Measurements from ENCODE around the gene PPA1.
"Not testable (repeated sequence)": the region's sequence is repeated elsewhere in the genome, so short reads cannot be mapped to it uniquely, and the experiment has no call there.

PPA1 gene

DNA sequence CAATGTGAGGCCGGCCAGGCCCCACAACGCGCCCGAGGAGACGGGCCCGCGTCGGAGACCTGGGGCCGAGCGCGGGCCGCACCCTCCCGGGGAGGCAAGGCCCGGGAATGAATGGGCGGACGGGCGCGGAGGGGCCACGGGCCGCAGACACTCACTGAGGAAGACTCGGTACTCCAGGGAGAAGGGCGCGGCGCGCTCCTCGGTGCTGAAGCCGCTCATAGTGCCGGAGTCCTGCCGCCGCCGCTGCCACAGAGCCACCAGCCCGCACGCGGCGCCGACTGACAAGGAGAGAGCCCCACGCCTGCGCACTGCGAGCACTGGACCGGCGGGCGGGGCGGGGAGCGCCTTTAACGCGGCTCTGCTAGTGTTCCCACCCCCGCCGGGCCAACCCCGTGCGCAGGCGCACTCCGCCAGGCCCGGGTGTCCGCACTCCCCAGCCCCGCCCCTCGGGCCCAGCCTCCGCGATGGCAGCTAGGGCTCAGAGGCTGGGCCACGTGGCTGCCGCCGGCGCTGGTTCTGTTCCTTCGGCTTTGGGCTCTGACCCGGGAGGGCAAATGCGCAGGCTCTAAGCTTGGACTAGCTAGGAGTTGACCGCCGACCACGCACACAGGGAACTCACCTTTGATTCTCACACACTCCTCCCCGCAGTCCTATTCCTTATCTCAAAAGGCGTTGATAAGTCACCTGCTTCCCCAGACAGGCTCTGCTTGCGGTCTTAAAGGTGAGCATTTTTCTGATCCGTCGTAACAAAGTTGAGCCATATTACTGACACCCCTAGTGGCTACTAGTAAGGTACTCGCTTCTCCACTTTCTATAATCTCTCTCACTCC, at the start of gene PPA1:
Gene PPA1 (minus strand): TSS at position 321 of the 830 bp plus-strand sequence. CDS start 102 bp downstream, at position 219.
- DNase-seq: peak; percentile 74

- DNase-seq: no peak
These were observed 48.4 kb upstream of the PPA1 start for GRCh38 chr10:70281609-70282008.

DNA sequence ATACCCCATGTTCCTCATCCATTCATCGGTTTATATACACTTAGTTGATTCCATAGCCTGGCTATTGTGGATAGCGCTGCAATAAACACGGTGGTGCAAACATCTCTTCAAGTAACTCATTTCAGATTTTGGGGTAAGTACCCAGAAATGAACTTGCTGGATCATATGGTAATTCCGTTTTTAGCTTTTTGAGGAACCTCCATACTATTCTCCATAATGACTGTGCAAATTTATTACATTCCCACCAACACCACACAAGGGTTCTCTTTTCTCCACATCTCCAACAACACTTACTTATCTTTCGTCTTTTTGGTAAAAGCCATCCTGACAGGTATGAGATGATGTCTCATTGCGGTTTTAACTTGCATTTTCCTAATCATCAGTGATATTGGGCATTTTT, 46.9 kb upstream of the PPA1 start:
- DNase-seq: no peak

GRCh38 chr10:70277396-70278030, 44.3 kb upstream of the PPA1 start:
- DNase-seq: no peak

GRCh38 chr10:70274643-70275042, 41.4 kb upstream of the PPA1 start:
- DNase-seq: no peak

- DNase-seq: no peak
These were observed 39.7 kb upstream of the PPA1 start for GRCh38 chr10:70272925-70273316.

GRCh38 chr10:70271996-70272924, 39.0 kb upstream of the PPA1 start:
- no peak for DNase-seq

GRCh38 chr10:70270952-70271351, 37.7 kb upstream of the PPA1 start:
- no peak for DNase-seq

DNA sequence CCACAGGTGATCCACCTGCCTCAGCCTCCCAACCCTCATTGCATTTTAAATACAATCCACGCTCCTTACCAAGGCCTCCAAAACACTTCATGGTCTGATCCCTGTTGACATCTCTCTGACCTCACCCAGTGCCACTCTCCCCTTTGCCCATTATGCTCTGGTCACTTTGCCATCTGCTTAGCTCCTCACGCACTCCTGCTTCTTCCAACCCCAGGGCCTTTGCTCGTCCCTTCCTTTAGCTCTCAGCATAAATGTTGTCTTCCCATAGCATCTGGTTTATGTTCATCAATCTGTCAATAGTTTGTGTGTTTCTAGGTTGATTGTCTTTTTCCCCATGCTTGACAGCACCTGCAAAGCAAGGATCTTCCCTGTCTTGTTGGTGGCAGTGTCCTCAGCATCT, 36.5 kb upstream of the PPA1 start:
- DNase-seq: no peak

- no peak for DNase-seq
These were observed 35.1 kb upstream of the PPA1 start for GRCh38 chr10:70268376-70268775.

- DNase-seq: no peak
These were observed 34.1 kb upstream of the PPA1 start for GRCh38 chr10:70267161-70267933.

DNA sequence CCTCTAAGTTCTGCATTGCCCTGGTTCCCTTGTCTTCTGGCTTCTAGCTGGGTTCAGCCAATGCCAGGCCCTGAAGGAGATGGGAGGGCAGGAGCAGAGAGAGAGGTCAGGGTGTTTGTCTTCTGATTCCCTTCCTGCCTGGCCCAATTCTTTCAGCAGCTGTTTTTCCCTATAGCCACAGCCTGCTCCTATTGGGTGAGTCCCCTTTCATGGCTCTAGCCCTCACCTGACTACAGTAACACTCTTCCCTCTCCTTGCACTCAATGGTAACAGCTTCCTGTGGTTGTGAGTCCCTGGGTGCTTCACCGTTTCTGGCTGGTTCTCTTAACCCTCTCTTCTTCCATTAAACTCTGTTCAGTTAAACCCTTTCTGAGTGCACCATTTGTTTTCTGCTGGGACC, 33.5 kb upstream of the PPA1 start:
- DNase-seq: no peak

- DNase-seq: no peak
These were observed 32.8 kb upstream of the PPA1 start for GRCh38 chr10:70266056-70266455.

DNA sequence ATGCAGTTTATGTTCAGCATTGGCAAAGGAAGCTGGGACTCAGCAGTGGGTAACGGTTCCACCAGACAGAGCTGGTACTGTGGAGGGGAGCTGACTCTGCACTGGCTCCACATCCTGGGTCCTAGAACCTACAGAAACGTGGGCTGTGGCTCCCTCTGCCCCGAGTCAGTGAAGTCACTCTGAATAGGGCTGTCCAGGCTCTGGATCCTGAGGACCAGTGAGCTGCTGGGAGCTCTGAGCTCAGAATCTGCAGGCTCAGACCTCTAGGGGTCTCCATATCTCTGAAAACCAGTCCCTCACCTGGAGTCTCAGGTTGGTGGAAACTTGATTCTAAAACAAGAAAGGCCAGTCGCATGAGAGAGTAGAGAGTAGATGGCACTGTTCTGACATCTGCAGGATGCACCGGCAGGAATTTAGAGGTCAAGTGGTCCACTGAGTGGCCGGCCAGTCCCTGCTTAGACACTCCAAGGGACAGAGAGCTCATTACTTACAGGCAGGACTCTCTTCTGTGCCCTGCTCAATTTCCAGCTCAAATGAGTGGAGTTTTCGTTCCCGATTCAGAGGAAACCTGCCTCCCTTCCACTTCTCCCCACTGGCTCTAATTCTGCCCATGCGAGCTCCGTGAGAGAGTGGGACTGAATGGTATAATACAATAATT, 31.9 kb upstream of the PPA1 start:
- DNase-seq: no peak

DNA sequence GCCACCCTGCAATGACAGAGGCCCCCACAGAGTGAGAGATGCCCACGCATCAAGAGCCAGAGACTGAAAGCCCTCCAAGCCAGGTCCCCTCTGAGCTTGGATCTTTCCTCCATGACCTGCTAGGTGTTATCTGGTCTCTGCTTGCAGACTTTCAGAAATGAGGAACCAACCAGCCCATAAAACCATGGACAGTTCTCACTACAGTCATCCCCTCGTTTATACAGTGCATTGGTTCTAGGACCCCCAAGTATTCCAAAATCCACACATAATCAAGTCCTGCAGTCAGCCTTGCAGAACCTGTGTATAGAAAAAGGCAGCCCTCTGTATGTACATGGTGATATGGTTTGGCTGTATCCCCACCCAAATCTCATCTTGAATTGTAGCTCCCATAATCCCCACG, 27.5 kb upstream of the PPA1 start:
- DNase-seq: no peak

DNA sequence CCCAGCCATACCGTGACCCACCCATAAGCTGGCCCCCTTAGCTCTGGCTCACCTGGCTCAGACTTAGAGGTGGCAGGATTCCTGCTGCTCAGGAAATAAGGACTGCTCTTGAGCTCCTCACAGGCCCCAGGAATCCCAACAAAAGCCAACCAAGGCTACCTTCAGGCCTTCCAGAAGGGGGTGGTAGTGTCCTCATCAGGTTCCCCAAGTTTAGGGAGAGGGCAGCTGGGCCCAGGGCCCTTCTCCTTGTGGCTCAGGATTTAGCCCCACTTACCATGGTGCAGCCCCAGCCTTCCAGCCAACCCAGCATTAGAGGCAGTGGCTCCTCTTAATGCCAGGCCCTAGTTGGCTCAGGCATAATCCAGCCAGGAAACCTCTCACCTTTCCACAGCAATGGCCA, 27.0 kb upstream of the PPA1 start:
- no peak for DNase-seq

- DNase-seq: no peak
These were observed 25.0 kb upstream of the PPA1 start for GRCh38 chr10:70258216-70258615.

GRCh38 chr10:70257816-70258215, 24.6 kb upstream of the PPA1 start:
- DNase-seq: not testable (repeated sequence)

DNA sequence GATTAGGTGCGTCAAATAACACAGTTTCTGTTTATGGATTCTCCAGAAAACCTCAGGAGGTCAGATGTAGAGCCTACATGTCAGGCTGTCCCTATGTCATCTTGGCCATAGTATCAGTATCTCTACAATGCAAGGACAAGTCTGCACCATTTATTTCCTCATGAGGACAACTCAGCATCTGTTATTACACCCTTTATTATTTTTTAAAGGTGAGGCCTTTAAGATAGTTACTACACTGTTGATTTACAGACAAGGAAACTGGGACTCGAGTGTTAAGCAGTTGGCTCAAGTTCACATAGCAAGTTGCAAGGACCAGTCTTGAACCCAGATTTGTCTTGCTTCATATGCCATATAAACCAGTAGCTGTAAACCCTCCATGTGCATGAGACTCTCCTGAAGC, 23.2 kb upstream of the PPA1 start:
- DNase-seq: no peak

DNA sequence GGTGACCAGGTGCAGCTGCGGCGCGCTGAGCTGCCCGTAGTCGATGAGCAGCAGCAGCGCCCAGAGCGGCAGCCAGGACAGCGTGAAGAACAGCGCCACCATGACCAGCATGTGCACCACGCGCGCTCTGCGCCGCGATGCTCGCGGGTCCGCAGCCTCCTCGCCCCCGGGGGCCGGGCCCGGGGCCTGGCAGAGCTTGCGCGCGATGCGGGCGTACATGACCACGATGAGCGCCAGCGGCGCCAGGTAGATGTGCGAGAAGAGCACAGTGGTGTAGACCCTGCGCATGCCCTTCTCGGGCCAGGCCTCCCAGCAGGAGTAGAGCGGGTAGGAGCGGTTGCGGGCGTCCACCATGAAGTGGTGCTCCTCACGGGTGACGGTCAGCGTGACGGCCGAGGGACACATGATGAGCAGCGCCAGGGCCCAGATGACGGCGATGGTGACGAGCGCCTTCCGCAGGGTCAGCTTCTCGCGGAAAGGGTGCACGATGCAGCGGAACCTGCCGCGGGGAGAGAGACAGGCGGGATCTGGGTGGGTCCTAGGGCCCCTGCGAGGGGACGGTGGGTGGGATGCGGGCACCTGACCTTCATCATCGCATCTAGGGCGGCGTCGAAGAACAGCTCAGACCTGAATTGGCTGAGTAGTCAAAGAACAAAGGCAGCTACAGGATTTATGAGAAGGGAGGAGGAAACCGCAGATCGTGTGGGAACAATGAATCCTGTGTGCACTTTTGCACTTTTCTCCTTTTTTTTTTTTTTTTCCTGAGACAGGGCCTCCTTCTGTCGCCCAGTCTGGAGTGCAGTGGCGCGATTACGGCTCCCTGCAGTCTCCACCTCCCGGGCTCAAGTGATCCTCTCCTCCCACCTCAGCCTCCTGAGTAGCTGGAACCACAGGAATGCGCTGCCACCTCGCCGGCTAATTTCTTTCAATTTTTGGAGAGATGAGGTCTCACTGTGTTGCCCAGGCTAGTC, 22.4 kb upstream of the PPA1 start:
- DNase-seq: no peak

DNA sequence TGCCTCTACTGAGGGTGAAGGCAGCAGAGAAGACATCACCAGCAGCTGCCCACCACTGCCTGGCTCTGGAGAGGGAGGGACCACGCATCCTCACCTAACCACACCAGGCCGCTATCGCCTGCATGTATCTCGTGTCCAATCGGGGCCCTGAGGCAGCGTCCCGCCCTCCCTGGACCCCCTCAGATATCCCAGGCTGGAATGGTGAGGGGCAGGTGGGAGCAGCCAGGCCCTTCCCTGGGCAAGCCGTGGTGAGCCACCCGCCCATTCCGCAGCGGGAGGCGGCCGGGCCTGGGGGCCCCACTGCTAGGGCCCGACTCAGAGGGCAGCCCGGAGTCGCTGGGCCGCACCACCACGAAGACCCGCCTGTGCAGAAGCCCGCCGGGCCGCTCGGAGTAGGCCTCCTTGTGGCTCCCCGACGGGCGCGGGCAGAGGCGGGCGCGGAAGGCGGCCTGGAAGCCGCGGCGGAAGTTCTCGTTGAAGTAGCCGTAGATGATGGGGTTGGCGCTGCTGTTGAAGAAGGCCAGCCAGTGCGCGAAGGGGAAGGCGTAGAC, 21.6 kb upstream of the PPA1 start:
- DNase-seq: no peak

Data from NCI-H748 treated with DMSO at 0.1 percent for 48 hours (cell line).